Stimulated activated naive CD8-positive, alpha-beta T cell treated with anti-CD3 and anti-CD28 coated beads, Interleukin-15, Interleukin-2, amounts not matched to agents 100 U/mL and 50 U/mL, for 24 hours (primary cell): Measurements from ENCODE around the gene KIRREL2.

ENCODE experiments used
- ATAC-seq: fragments of 150-1000 bp; cut with Tn5 transposase; one replicate; pipeline ENCODE4 v1.10.0; 2021
- DNase-seq: peaks from one replicate; pipeline ENCODE4 v3.0.0; 2021

KIRREL2 gene

GRCh38 chr19:35845215-35846037 is 11.3 kb upstream of the KIRREL2 start:
- ATAC-seq (peak; percentile 20), DNase-seq (peak; percentile 20)

GRCh38 chr19:35846038-35846668 is 10.6 kb upstream of the KIRREL2 start:
- ATAC-seq (no peak), DNase-seq (no peak)

- ATAC-seq = no peak
These were observed 8.8 kb upstream of the KIRREL2 start for GRCh38 chr19:35847911-35848310.

GRCh38 chr19:35848486-35848885 is 8.2 kb upstream of the KIRREL2 start:
- ATAC-seq = no peak
- DNase-seq = no peak

More at GRCh38 chr19:35847911-35848310, 8.8 kb upstream of the KIRREL2 start:
- no peak for DNase-seq

DNA sequence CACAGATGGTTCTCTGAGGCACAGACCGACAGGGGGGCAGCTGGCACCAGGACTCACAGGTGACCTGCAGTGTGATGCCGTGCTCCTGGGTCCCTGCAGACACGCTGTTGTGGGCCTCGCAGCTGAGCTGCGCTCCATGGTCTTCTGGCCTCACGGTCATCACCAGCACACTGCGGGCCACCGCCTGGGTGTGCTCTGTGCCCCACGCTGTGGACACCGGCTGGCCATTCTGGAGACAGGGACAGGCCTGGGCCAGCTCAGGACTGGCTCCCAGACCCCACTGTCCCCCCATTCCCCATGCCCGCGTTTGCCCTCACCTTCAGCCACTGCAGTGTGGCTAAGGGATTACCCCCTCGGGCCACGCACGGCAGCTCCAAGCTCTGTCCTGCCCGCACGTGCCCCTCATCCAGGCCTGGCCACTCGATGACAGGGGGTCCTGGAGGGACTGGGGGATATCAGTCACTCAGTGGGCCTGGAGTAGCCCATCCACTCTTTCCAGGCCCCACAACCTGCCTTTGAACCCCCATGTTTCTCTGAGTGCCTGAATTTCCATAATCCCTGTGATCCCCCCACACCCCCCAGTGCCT is 7.7 kb upstream of the KIRREL2 start:
- no peak for ATAC-seq
- no peak for DNase-seq

- ATAC-seq = no peak
- DNase-seq = peak; percentile 36
These were observed 5.3 kb upstream of the KIRREL2 start for GRCh38 chr19:35851213-35852028.

DNA sequence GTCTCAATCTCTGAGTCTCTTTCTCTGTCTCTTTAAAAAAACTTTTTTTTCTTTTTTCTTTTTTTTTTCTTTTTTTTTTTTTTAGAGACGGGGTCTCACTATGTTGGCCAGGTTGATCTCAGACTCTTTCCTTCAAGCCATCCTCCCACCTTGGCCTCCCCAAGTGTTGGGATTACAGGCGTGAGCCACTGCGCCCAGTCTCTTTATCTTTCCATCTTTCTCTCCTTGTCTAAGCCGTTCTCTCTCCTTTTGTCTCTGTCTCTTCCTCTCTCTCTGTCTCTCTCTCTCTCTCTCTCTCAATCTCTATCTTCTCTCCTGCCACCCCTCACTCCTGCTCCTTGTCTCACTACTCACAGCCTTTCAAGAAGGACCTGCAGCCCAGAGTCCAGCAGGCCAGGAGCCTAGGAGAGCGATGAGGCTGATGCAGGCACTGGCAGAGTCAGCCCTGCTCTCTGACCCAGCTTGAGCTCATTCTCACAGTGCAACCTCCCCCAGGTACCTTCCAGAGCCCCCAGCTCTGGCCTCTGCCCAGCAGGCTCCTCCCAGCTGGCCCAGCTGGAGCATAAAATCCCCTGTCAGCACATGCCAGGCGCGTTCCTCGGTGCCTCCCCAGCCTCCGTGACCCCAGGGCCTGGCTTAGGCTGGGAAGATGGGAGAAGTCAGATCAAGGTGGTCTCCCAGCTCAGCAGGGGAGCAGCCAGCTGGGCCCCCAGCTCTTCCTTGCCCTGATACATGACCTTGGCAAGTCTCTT is 4.5 kb upstream of the KIRREL2 start, which contains the start of gene NPHS1:
TSS of gene NPHS1 (minus strand) at position 476 of the 752 bp plus-strand sequence. CDS start 667 bp downstream, outside the sequence.
- DNase-seq (no peak), ATAC-seq (no peak)

- ATAC-seq (no peak), DNase-seq (no peak)
These were observed 3.5 kb upstream of the KIRREL2 start for GRCh38 chr19:35853038-35853756.

GRCh38 chr19:35858311-35858710 is 1.6 kb downstream of the KIRREL2 start:
- DNase-seq = no peak
- no peak for ATAC-seq

- DNase-seq (no peak), ATAC-seq (no peak)
These were observed 2.7 kb downstream of the KIRREL2 start for GRCh38 chr19:35859414-35859813.

DNA sequence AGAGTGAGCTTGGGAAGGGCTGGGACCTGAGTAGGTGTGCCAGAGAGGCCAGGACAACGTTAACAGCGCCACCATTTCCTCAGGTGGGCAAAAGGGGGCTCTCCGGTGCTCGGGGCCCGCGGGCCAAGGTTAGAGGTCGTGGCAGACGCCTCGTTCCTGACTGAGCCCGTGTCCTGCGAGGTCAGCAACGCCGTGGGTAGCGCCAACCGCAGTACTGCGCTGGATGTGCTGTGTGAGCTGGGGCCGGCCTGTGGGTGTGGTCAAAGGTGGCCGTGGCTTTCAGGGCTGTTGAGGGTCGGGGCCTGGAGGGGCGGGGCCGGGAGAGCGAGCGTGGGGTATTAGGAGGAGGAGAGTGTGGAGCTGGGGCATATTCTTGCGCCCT is 3.7 kb downstream of the KIRREL2 start:
- no peak for ATAC-seq

GRCh38 chr19:35860818-35861639 is 4.3 kb downstream of the KIRREL2 start:
- DNase-seq (no peak), ATAC-seq (no peak)

More for the DNA sequence above, 3.7 kb downstream of the KIRREL2 start:
- no peak for DNase-seq

- ATAC-seq (no peak), DNase-seq (no peak)
These were observed 5.0 kb downstream of the KIRREL2 start for GRCh38 chr19:35861640-35862160.

DNA sequence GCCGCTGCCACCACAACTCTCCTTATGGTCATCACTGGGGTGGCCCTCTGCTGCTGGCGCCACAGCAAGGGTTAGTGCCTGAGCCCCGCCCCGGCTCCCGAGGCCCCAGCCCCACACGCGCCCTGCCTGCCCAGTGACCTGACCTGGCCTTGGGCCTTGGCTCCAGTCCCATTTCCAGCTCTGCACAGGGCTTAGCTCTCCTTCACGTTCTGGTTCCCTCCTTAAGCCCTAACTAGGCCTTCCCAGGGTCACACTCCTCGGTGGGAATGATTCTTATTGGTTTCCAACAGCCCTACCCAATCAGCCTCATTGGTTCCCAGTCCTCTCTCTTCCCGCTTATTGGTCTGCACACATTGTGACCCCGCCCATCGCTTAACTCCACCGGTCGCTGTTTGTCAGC is 5.8 kb downstream of the KIRREL2 start:
- no peak for DNase-seq
- no peak for ATAC-seq

GRCh38 chr19:35863018-35863417 is 6.3 kb downstream of the KIRREL2 start:
- no peak for ATAC-seq
- no peak for DNase-seq

DNA sequence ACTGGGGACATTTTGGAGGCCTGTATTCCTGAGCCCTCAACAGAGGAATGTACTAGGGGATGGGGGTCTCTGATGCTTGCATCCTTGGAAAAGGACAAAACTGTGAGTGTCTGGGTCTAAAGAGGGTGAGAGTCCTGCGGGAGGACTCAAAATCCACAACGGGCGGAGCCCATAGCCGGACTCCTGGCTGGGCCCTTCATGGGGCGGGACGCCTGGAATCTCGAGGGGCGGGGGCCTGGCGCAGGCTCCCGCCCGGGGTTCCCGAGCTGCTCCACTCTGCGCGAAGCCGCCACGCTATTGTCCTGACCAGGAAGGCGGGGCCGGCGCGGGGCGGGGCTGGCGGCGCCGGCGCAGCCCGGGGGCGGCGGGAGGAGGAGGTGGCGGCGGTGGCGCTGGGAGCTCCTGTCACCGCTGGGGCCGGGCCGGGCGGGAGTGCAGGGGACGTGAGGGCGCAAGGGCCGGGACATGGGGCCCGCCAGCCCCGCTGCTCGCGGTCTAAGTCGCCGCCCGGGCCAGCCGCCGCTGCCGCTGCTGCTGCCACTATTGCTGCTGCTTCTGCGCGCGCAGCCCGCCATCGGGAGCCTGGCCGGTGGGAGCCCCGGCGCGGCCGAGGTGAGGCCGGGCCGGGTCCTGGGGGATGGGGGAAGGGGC is 11.6 kb downstream of the KIRREL2 start, which contains the start of gene APLP1:
TSS of gene APLP1 (plus strand) at position 403 of the 651 bp plus-strand sequence. CDS start at position 466, 63 bp downstream.
- DNase-seq (peak; percentile 82), ATAC-seq (peak; percentile 71)

DNA sequence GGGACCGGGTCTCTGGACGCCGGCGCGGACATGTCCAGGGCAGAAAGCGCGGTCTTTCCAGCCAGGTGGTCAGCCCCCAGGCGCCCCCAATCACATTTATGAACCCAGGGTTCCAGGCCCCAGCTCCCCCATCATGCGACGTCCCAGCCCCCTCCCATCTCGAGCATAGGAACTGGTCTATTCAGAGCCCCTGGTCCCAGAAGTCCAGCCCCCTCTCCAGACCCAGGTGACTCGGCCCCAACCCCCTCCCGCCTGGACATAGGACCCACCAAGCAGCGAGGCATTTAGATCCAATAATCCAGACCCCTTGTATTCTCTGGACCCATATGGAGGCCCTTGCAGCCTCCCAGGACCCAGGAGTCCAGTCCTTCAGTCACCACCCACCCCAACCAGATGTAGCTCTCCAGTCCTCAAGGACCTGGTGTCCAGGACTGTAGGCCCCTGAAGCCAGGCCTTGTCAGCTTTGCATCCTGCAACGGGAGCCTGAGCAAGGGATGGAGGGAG is 12.2 kb downstream of the KIRREL2 start:
- ATAC-seq (no peak), DNase-seq (no peak)

- DNase-seq = peak; percentile 88
- peak; percentile 91 for ATAC-seq
These were observed 12.8 kb downstream of the KIRREL2 start for GRCh38 chr19:35869327-35870123.
